Germinal center (tissue), 1 donor: ENCODE data around the gene DGCR6L.
"Not testable (repeated sequence)": the region's sequence is repeated elsewhere in the genome, so short reads cannot be mapped to it uniquely, and the experiment has no call there.

ENCODE experiments used
- DNase-seq: peaks from one replicate; pipeline ENCODE4 v3.0.0; 2012; ENCODE audit warnings: mixed read lengths, low spot score

DGCR6L gene

DNA sequence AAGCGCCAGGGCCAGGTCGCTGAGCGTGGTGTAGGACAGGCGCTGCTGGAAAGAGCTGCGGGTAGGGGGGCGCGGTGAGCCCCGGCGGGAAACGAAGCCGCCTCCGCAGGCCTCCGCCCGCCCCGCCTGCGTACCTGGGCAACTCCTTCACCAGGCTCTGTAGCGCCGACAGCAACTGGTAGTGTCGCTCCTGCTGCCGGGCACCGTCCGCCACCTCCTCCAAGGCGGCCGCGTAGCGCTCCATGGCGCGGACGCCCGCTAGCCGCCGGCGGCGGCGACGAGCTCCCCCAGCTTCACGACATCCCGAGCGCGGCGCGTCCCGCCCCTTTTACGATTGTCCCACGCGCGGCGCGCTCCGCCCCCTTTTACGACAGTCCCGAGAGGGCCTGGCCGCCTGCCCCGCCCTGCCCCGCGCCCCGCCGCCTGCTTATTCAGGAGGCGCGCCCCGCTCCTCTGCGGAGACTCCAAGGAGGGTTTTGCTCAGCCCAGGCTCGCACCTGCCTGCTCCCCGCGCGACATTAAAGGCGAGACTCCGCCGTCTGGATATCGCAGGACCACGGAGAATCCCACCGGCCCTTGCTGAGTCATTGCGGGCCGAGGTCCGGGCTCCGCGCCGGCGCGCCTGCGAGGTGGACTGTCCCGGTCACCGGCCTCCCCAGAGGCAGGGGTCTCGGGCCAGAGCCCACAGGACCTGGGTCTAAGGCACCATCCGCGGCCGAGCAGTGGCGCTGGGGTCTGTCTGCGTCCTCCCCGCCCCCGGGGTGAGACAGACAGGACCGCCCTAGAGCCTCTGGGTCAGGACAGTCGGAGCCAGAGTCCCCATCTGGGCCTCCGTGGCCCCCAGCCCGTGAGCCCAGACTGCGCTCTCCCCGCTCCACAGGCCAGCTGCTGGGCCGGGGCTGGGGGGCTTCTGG is at the start of gene DGCR6L:
TSS of gene DGCR6L (minus strand) at position 316 of the 914 bp plus-strand sequence. CDS start at position 244, 72 bp downstream.
- peak; percentile 97 for DNase-seq

DNA sequence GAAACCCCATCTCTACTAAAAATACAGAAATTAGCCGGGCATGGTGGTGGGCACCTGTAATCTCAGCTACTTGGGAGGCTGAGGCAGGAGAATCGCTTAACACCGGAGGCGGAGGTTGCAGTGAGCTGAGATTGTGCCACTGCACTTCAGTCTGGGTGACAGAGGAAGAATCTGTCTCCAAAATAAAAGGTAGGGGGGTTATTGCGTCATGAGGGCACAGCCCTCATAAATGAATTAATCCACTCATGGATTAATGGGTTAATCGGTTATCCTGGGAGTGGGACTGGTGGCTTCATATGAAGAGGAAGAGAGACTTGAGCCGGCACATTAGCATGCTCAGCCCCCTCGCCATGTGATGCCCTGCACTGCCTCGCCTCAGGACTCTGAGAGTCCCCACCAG is 49.0 kb upstream of the DGCR6L start:
- not testable (repeated sequence) for DNase-seq

DNA sequence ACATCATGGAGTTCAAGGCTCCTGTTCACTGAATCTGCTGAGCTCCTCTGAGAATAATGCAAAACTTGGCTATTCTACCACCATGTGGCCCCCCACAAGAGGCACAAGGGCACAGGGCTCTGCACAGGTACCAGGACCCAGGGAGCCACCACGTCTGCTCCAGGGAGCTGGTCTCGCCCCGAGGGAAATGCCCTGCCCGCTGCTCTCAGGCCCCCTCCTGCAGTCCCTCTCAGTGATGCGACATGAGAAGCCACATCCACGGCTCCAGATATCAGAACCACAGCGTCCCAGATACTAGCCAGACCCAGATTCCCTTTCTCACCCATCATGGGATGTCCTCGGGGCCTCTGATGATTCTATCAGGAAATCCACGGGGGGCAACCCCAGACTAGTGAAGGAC is 47.0 kb upstream of the DGCR6L start:
- DNase-seq, result not testable (repeated sequence)

DNA sequence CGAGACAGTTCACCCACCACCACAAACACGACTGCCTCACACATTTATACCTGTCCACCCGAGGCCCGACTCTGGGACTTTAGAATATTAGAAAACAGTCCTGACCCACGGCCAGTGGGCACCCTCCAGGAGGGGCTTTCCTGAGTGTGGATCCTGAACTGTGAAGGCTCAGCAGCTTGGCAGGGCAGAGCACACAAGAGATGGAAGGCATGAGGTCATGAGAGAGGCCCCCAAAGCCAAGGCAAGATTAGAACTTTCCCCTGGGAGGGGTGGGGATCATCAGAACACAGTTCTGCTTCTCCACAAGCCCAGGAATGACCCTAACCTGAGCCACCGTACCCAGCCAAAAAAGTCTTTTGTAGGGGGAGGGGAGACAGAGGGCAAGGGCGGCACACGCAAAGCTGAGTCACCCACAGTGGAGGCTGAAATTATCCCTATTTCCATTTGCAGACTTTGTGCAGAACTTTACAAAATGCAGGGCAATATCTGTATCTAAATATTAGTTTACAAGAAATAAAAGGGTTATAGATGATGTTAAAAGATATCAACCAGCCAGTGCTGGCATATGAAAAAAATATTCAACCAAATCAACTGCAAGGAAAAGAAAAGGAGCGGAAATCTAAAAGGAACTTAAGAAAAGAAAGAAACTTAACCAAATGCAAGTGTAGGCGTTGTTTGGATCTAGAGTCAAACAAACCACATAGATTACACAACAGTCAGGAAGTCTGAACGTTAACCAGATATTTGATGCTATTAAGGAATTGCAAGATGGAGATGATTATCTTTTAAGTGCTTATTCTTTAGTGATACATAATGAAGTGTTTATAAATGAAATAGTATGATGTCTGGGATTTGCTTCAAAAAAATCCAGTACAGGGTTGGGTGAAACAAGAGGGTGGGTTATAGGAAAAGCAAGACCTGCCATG is 44.7 kb upstream of the DGCR6L start:
- not testable (repeated sequence) for DNase-seq

DNA sequence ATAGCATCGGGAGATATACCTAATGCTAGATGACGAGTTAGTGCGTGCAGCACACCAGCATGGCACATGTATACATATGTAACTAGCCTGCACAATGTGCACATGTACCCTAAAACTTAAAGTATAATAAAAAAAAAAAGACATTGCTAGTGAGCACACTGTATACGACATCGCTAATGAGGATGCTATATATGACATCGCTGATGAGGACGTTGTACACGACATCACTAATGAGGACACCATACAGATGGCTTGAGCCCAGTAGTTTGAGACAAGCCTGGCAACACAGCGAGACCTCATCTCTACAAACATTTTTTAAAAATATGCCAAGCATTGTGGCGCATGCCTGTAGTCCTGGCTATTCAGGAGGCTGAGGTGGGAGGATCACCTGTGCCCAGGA is 42.5 kb upstream of the DGCR6L start:
- not testable (repeated sequence) for DNase-seq

DNA sequence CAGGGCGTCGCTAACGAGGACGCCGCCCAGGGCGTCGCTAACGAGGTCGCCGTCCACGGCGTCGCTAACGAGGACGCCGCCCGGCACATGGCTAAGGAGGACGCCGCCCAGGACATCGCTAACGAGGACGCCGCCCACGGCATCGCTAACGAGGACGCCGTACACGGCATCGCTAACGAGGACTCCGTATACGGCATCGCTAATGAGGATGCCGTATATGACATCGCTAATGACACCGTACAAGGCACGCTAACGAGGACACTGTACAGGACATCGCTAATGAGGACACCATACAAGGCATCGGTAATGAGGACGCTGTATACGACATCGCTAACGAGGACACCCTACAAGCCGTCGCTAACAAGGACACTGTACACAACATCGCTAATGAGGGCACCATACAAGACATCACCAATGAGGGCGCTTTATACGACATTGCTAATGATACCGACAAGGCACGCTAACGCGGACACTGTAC is 41.9 kb upstream of the DGCR6L start:
- DNase-seq, result not testable (repeated sequence)

DNA sequence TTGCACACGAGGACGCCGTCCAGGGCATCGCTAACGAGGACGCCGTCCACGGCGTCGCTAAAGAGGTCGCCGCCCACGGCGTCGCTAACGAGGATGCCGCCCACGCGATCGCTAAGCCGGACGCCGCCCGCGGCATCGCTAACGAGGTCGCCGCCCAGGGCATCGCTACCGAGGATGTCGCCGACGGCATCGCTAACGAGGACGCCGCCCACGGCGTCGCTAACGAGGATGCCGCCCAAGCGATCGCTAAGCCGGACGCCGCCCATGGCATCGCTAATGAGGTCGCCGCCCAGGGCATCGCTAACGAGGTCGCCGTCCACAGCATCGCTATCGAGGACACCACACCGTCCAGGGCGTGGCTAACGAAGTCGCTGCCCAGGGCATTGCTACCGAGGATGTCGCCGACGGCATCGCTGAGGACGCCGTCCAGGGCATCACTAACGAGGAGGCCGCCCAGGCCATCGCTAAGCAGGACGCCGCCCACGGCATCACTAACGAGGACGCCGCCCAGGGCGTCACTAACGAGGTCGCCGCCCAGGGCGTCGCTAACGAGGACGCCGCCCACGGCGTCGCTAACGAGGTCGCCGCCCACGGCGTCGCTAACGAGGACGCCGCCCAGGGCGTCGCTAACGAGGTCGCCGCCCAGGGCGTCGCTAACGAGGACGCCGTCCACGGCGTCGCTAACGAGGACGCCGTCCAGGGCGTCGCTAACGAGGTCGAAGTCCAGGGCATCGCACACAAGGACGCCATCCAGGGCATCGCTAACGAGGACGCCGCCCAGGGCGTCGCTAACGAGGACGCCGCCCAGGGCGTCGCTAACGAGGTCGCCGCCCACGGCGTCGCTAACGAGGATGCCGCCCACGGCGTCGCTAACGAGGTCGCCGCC is 41.2 kb upstream of the DGCR6L start:
- not testable (repeated sequence) for DNase-seq

DNA sequence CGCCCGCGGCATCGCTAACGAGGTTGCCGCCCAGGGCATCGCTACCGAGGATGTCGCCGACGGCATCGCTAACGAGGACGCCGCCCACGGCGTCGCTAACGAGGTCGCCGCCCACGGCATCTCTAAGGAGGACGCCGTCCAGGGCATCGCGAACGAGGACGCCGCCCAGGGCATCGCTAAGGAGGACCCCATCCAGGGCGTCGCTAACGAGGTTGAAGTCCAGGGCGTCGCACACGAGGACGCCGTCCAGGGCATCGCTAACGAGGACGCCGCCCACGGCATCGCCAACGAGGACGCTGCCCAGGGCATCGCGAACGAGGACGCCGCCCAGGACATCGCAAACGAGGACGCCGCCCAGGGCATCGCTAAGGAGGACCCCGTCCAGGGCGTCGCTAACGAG is 40.4 kb upstream of the DGCR6L start:
- DNase-seq, result not testable (repeated sequence)

DNA sequence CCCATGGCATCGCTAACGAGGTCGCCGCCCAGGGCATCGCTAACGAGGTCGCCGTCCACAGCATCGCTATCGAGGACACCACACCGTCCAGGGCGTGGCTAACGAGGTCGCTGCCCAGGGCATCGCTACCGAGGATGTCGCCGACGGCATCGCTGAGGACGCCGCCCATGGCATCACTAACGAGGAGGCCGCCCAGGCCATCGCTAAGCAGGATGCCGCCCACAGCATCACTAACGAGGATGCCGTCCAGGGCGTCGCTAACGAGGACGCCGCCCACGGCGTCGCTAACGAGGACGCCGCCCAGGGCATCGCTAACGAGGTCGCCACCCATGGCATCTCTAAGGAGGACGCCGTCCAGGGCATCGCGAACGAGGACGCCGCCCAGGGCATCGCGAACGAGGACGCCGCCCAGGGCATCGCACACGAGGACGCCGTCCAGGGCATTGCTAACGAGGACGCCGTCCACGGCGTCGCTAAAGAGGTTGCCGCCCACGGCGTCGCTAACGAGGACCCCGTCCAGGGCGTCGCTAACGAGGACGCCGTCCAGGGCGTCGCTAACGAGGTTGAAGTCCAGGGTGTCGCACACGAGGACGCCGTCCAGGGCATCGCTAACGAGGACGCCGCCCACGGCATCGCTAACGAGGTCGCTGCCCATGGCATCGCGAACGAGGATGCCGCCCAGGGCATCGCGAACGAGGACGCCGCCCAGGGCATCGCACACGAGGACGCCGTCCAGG is 38.8 kb upstream of the DGCR6L start:
- not testable (repeated sequence) for DNase-seq

DNA sequence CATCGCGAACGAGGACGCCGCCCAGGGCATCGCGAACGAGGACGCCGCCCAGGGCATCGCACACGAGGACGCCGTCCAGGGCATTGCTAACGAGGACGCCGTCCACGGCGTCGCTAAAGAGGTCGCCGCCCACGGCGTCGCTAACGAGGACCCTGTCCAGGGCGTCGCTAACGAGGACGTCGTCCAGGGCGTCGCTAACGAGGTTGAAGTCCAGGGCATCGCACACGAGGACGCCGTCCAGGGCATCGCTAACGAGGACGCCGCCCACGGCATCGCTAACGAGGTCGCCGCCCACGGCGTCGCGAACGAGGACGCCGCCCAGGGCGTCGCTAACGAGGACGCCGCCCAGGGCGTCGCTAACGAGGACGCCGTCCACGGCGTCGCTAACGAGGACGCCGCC is 38.1 kb upstream of the DGCR6L start:
- DNase-seq, result not testable (repeated sequence)

DNA sequence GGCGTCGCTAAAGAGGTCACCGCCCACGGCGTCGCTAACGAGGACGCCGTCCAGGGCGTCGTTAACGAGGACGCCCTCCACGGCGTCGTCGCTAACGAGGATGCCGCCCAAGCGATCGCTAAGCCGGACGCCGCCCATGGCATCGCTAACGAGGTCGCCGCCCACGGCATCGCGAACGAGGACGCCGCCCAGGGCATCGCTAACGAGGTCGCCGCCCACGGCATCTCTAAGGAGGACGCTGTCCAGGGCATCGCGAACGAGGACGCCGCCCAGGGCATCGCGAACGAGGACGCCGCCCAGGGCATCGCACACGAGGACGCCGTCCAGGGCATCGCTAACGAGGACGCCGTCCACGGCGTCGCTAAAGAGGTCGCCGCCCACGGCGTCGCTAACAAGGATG is 37.0 kb upstream of the DGCR6L start:
- not testable (repeated sequence) for DNase-seq

DNA sequence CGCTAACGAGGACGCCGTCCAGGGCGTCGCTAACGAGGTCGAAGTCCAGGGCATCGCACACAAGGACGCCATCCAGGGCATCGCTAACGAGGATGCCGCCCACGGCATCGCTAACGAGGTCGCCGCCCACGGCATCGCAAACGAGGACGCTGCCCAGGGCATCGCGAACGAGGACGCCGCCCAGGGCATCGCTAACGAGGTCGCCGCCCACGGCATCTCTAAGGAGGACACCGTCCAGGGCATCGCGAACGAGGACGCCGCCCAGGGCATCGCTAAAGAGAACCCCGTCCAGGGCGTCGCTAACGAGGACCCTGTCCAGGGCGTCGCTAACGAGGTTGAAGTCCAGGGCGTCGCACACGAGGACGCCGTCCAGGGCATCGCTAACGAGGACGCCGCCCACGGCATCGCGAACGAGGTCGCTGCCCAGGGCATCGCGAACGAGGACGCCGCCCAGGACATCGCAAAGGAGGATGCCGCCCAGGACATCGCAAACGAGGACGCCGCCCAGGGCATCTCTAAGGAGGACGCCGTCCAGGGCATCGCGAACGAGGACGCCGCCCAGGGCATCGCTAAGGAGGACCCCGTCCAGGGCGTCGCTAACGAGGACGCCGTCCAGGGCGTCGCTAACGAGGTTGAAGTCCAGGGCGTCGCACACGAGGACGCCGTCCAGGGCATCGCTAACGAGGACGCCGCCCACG is 36.2 kb upstream of the DGCR6L start:
- DNase-seq, result not testable (repeated sequence)

DNA sequence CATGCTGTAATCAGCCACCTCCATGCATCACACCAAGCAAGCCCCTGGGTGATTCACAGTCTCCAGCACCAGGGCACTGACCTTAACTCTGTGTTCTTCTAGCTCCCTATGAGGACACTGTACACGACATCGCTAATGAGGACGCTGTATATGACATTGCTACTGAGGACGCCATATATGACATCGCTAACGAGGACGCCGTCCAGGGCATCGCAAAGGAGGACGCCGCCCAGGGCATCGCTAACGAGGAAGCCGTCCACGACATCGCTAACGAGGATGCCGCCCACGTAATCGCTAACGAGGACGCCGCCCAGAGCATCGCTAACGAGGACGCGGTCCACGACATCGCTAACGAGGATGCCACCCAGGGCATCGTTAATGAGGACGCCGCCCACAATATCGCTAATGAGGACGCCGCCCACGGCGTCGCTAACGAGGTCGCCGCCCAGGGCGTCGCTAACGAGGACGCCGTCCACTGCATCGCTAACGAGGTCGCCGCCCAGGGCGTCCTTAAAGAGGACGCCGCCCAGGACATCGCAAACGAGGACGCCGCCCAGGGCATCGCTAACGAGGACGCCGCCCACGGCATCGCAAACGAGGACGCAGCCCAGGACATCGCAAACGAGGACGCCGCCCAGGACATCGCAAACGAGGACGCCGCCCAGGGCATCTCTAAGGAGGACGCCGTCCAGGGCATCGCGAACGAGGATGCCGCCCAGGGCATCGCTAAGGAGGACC is 34.5 kb upstream of the DGCR6L start:
- no peak for DNase-seq

DNA sequence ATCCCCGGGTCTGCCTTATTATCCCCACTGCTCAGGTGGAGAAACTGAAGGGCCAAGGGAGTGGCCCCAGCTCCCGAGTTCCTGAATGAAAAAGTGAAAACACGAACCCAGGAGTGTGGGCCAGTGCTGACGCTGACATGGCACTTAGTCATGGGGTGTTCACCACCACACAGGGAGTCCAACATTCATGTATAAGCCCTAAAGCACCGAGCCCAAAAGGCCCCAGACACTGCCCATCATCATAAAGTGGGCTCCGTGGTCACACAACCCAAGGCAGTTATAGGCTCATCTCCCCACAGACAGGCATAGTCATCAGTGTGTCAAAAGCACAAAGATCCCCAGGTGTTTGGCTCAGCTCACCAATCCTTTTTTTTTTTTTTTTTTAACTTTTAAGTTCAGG is 32.7 kb upstream of the DGCR6L start:
- not testable (repeated sequence) for DNase-seq

DNA sequence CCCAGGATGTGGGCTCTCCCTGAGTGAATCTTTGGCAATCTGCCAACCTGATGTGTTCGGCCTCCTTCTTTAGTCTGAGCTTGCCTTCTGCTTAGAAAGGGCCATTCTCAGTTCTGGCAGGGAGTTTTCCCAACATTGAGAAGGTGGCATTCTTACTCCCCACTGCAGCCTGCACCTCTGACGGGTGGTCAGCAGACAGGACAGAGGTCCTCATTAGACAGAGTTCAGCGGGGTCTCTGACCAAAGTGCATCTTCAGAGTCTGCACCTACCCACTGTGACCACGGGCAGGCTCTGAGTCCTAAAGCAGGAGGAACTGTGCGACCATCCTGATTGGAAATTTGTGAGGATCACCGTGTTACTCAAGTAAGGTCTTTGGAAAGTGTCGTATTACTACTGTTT is 26.7 kb upstream of the DGCR6L start:
- DNase-seq, result not testable (repeated sequence)

DNA sequence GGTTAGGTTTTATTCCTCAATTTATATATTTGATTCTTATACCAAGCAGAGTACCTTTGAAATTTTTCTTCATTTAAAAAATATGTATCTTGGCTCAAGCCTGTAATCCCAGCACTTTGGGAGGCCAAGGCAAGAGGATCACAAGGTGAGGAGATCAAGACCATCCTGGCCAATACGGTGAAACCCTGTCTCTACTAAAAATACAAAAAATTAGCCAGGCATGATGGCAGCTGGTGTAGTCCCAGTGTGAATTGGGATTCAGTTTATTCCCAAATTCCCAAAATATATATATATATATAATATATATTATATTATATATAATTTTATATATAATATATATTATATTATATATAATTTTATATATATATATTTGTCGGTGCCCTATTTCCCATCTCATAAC is 18.4 kb upstream of the DGCR6L start:
- not testable (repeated sequence) for DNase-seq

DNA sequence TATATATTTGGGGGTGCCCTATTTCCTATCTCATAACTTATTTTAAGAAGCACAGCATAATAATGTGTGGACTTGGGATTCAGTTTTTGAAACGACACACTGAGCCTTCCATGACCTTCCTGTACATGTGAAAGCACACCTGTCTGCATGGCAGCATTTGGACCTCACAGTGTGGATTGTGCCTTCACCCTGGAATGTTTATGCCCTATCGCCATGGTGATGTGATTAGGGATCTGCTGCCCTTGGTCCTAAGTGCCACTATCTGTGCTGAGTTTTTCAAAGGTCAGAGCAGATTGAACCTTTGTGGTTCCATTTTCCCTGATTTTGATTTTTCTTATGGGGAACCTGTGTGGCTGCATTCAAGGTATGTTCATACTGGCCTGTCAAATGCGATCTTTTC is 17.9 kb upstream of the DGCR6L start:
- DNase-seq, result not testable (repeated sequence)

DNA sequence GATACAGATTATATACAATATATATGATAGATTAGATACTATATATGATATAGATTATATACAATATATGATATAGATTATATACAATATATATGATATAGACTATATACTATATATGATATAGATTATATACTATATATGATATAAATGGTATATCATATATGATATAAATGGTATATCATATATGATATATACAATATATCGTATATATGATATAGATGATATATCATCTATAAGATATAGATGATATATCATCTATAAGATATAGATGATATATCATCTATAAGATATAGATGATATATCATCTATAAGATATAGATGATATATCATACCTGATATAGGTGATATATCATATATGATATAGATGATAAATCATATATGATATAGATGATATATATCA is 16.7 kb upstream of the DGCR6L start:
- not testable (repeated sequence) for DNase-seq

DNA sequence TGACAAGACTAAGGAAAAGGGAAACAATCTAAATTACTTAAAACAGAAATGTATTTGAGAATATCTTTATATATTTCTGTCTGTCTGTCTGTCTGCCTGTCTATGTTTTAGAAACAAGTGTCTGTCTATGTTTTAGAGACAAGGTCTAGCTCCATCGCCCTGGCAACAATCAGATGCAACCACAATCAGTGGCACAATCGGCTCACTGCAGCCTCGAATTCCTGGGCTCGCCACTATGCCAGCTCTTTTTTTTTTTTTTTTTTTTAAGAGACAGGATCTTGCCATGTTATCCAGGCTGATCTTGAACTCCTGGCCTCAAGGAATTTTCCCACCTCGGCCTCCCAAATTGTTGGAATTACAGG is 8.7 kb upstream of the DGCR6L start:
- not testable (repeated sequence) for DNase-seq
